OCI-LY1 (cell line): ENCODE measurements around the gene ACVR2A.

Source experiments
- EZH2 ChIP-seq: fragments of 200-600 bp; sonication (generic), shearing (Covaris generic); IDR thresholded peaks from 2 replicates; pipeline ENCODE4 v1.8.0; 2017; ENCODE audit warnings: borderline replicate concordance, mixed run types, mild to moderate bottlenecking, antibody characterized with exemption, low read length, moderate library complexity, mixed read lengths
- TF ChIP-seq, protein P1 (sequence below): fragments of 200-600 bp; sonication (generic), shearing (Covaris generic); IDR thresholded peaks from 2 replicates; pipeline ENCODE4 v1.5.1; 2017; ENCODE audit warnings: mild to moderate bottlenecking, antibody characterized with exemption, low read length, moderate library complexity, mixed read lengths

DNA sequence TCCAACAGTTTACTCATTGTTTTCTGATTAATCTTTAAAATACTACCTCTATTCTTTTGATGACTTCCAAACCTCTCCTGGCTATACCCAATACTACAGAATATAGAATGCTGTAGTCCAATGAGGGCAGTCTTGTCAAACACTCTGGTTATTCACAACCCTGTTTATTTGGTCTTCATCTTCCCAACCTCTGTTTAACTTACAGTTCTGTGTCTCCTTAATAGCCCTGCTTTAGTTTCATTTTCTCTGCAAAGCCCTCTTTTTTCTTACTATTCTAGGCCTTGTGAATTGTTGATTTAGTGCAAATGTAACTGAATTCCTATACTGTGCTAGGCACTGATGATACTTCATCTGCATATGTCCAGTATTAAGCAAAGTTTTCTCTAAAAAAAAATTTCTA is 40.0 kb downstream of the ACVR2A start:
- TF ChIP-seq, protein P1, sequence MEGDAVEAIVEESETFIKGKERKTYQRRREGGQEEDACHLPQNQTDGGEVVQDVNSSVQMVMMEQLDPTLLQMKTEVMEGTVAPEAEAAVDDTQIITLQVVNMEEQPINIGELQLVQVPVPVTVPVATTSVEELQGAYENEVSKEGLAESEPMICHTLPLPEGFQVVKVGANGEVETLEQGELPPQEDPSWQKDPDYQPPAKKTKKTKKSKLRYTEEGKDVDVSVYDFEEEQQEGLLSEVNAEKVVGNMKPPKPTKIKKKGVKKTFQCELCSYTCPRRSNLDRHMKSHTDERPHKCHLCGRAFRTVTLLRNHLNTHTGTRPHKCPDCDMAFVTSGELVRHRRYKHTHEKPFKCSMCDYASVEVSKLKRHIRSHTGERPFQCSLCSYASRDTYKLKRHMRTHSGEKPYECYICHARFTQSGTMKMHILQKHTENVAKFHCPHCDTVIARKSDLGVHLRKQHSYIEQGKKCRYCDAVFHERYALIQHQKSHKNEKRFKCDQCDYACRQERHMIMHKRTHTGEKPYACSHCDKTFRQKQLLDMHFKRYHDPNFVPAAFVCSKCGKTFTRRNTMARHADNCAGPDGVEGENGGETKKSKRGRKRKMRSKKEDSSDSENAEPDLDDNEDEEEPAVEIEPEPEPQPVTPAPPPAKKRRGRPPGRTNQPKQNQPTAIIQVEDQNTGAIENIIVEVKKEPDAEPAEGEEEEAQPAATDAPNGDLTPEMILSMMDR: no peak
- TF ChIP-seq EZH2: no peak
